ENCODE results near the gene LIPM.
"Not testable (repeated sequence)": the region's sequence is repeated elsewhere in the genome, so short reads cannot be mapped to it uniquely, and the experiment has no call there.

The LIPM gene

DNA sequence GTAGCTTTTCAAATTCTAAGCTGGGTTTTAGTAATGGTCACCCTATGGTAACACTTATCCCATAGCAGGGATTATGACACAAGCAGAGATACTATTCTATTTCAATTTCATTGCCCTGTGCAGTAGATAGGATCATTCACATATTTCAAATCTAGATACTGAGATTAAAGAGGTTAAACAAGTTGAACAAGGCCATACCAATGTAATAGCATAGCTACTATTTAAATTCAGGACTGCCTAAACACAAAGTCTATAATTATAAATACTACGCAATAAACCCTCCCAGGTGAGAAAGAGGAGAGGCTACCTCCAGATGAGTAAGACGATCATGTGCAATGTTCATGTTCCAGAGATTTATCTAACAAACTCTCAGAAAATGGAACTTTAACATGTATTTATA lies 1.1 kb downstream of the LIPM start:
- DNase-seq: no peak

GRCh38 chr10:88804083-88804812 lies 1.7 kb downstream of the LIPM start:
- no peak for DNase-seq

DNA sequence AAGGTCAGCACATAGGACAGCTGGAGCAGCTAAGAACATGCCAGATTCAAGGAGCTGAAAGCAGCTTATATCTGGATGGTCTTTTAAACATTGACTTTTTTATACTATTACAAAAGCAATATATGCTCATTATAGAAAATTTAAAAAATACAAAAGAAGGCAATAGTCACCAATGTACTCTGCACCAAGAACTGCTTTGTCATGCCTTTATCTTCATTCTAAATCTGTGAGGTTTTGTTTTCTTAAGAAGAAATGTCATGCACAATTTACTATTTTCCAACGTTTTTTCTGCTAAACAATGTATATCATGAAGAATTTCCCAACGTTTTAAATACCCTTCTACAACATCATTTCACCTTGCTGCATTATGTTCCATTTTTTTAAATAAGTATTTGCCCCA lies 2.8 kb downstream of the LIPM start:
- no peak for DNase-seq

GRCh38 chr10:88805924-88806323 lies 3.4 kb downstream of the LIPM start:
- no peak for DNase-seq

GRCh38 chr10:88809621-88810020 lies 7.1 kb downstream of the LIPM start:
- no peak for DNase-seq

- peak; percentile 66 for DNase-seq
Observed at GRCh38 chr10:88810196-88810961, 7.8 kb downstream of the LIPM start.

GRCh38 chr10:88813200-88813599 lies 10.7 kb downstream of the LIPM start:
- no peak for DNase-seq

GRCh38 chr10:88819290-88819689 lies 16.8 kb downstream of the LIPM start:
- peak; percentile 39 for DNase-seq

DNA sequence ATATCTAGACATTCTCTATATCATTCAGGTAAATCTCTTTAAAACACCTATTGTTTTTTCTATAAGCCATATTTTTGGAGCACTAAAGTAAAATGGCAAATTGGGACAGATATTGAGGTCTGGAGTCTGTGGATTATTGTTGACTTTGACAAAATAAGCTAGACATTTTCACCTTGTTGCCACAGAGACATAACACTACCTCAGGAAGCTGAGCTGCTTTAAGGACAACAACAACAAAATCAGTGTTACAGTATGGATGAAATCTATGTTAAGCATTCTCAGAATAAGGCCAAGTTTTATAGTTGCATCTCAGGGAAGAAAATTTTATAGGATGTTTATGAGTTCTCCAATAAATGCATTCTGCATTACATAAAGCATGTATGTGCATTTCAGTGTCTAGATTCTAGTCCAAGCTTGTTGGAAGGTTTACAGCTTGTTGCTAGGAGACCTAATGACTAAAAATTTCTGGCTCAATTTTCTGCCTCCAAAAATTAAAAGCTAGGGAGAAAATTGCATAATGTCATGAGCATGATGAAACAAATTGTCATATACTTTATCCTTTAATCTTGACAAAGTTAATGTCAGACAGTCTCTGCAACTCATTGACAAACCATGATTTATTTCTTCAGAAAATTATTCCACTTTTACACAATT lies 18.3 kb downstream of the LIPM start:
- peak; percentile 83 for DNase-seq

- no peak for DNase-seq
Observed at GRCh38 chr10:88826388-88826787, 23.9 kb downstream of the LIPM start.

GRCh38 chr10:88827671-88828070 lies 25.1 kb downstream of the LIPM start:
- DNase-seq: no peak

GRCh38 chr10:88828310-88828709 lies 25.8 kb downstream of the LIPM start:
- no peak for DNase-seq

GRCh38 chr10:88830643-88831268 lies 28.2 kb downstream of the LIPM start:
- no peak for DNase-seq

DNA sequence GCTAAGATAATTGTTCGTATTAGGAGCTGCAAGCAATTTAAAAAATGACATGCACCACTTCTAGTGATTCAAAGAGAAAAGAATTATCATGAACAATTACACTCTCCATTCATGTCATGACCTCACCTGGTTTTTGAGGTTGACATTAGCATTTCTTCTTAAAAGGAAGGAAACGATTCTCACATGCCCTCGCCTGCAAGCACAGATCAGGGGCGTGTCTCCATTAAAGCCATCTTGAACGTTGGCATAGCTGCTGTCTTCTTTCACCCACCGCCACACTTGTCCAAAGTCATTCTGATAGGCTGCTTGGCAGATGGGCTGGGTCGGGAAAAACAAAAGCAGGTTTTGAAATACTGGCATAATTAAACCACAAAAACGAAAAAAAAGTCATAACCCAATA lies 29.2 kb downstream of the LIPM start:
- DNase-seq: no peak

GRCh38 chr10:88832376-88832775 lies 29.8 kb downstream of the LIPM start:
- no peak for DNase-seq

DNA sequence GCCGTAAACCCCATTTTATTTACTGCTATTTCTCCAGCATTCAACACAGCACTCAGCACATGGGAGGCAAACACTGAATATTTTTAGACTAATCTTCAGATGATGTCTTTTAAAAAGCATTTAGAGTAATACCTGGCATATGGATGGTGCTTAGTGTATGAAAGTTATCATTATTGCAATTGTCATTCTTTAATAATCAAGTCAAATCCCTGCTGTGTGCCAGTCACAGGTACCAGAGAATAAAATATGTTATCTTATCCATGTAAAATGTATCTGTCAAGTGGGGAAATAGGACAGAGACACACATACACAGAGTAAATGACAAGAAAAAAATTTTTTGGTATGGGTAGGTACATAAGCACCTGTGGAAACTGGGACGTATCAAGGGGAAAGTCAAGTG lies 30.6 kb downstream of the LIPM start:
- no peak for DNase-seq

- DNase-seq: no peak
Observed at GRCh38 chr10:88833723-88834122, 31.2 kb downstream of the LIPM start.

DNA sequence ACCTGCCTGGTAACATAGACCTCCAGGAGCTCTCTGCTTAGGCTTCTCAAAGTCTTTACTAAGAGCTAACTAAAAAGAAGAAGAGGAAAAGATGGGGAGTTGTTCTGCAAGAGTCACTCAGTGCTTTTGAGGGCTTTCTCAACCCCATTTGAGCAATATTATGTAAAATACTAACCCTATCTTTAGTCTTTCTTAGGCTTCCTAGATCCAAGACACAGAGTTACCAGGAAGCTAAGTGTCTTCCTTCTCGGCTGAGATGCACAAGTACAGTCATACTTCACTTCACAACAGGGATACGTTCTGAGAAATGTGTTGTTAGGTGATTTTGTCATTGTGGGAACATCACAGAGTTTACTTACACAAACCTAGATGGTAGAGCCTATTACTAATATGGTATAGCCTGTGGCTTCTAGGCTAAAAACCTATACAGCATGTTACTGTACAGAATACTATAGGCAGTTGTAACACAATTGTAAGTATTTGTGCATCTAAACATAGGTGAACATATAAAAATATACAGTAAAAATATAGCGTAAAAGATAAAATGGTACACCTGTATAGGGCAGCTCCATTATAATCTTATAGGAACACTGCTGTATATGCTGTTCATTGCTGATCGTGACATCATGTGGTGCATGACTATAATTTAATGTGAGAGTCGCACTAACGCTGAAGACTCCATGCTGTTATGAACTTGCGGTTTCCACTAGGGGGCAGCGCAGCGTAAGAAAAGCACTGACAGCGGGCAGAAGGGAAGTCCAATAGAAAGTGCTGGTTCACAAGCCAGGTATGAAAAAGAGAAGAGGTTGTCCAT lies 32.8 kb downstream of the LIPM start:
- peak; percentile 89 for DNase-seq

- DNase-seq: no peak
Observed at GRCh38 chr10:88835910-88836221, 33.3 kb downstream of the LIPM start.

- DNase-seq: not testable (repeated sequence)
Observed at GRCh38 chr10:88837632-88838031, 35.1 kb downstream of the LIPM start.

DNA sequence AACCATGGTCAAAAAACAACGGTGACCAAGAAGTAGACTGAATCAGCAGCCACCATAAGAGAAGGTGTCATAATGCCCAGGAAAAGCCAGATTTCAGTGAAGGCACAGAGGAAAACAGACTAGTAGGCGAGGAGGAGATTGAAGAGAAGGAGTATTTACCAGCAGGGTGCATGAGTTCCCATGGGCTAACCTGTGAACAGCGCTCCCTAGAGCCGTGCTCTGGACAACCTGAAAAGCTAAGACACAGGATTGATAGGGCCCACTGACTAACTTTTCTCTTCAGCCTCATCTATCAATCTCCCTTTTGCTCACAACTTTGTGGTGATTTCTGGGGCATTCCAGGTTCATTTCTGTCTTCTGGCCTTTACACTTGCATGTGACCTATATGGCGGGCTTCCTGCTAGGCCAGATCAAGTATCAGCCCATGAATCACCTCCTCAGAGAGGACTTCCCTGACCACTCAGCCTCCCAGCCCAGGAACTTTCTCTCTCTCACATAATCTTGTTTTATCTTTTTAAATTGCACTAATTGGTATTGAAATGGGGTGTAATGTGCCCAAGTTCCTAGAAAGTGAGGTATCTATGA lies 36.3 kb downstream of the LIPM start:
- DNase-seq: no peak

GRCh38 chr10:88840104-88840503 lies 37.6 kb downstream of the LIPM start:
- no peak for DNase-seq
